Measurements from ENCODE around the gene NUTF2. TPM values are rescaled to one million over a fixed set of nuclear protein-coding genes. Genes with fewer than 3 reads are reported as not detected.

Gene NUTF2
- total and polyA plus RNA-seq, 2 donors (not counting 1 experiment from before 2014, with no cell fraction given), result 50.1 to 87.3 TPM

GRCh38 chr16:67873435-67874370, 27.0 kb downstream of the NUTF2 start:
- peaks cover 37% of the 10 kb centered on the region for H3K4me1 Mint-ChIP-seq
- peaks cover 33% of the 10 kb centered on the region for H4K20me1 ChIP-seq (ENCODE audit: control insufficient read depth, insufficient read depth, low read length, poor library complexity, severe bottlenecking)
- CTCF ChIA-PET, result interaction anchor here (0.7 to 2.3 kb wide), 8 partner anchors 8 to 355 kb away, joined by 3 to 17 read pairs (median 3); partner anchors contain the start of genes NRN1L and NUTF2
- ATAC-seq (ENCODE audit: low read depth), result no peak
- peak overlapping the region; percentile 91 for H3K4me3 Mint-ChIP-seq
- no peaks in the 10 kb centered on the region for H3K27me3 Mint-ChIP-seq
- 12% methylated on average over 21 of the region's 23 CpGs for WGBS (ENCODE audit: insufficient coverage)
- POLR2A ChIA-PET, result interaction anchor here (0.6 to 0.9 kb wide), 3 partner anchors 37 to 62 kb away, joined by 3 to 4 read pairs (median 4); no protein-coding TSS in a partner anchor
- peak overlapping the region; percentile 90 for H3K27ac Mint-ChIP-seq
- no peak for TF ChIP-seq EZH2 (IDR thresholded peaks at IDR 0.05; ENCODE audit: borderline replicate concordance, insufficient read depth, low read depth, low read length, poor library complexity, severe bottlenecking)
- no peak for TF ChIP-seq CTCF (IDR thresholded peaks at IDR 0.05)
- DNase-seq, result no peak
- H3K79me2 ChIP-seq (ENCODE audit: control insufficient read depth, insufficient read depth, low read length), result peaks cover 37% of the 10 kb centered on the region
- peaks cover 0 to 40% of the 10 kb centered on the region in 2 experiments for H3K36me3 ChIP-seq (replicated peaks in 1 of 2; ENCODE audit: control extremely low read depth in 1 of 2, control insufficient read depth in 1 of 2, extremely low read depth in 1 of 2, insufficient read depth in 2 of 2, low read length in 1 of 2)
- no peaks in the 10 kb centered on the region for H3K9me3 Mint-ChIP-seq (ENCODE audit: insufficient read depth)
- intact Hi-C loops (cut with micrococcal nuclease), result loop anchor here (1.0 to 5.0 kb wide), 4 partner anchors 31 to 67 kb away; partner anchors contain the start of genes RANBP10, THAP11 and TSNAXIP1
- peak overlapping the region; percentile 87 for H3K9ac ChIP-seq (ENCODE audit: low read length)
- peak overlapping the region; percentile 97 for H2AFZ ChIP-seq (ENCODE audit: insufficient read depth, low read depth, low read length, poor library complexity, severe bottlenecking)
- peak overlapping the region; percentile 98 for H3K4me2 ChIP-seq (replicated peaks; ENCODE audit: low read depth, low read length, poor library complexity, severe bottlenecking)
- H3K4me3 ChIP-seq (ENCODE audit: control extremely low read depth in 1 of 5, extremely low read depth in 1 of 5, insufficient read depth in 1 of 5, low read depth in 2 of 5, low read length in 4 of 5), result peak overlapping the region; percentile 59 to 98 (median 88)
- no peaks in the 10 kb centered on the region for H3K27me3 ChIP-seq (replicated peaks in 1 of 4; ENCODE audit: control extremely low read depth in 1 of 4, control insufficient read depth in 3 of 4, insufficient read depth in 4 of 4, low read length in 3 of 4)
- H3K9me3 ChIP-seq (ENCODE audit: control extremely low read depth in 1 of 3, control insufficient read depth in 2 of 3, insufficient read depth in 1 of 3, low read length in 2 of 3), result no peaks in the 10 kb centered on the region
- H3K4me1 ChIP-seq (ENCODE audit: control insufficient read depth in 2 of 2, insufficient read depth in 2 of 2, low read length in 2 of 2), result peaks cover 23 to 25% of the 10 kb centered on the region in 2 donors
- peak overlapping the region; percentile 74 to 81 for H3K27ac ChIP-seq (ENCODE audit: low read length in 2 of 2)
